Kidney (tissue), 14 donors: Measurements from ENCODE around the gene DGAT2L6. TPM values are rescaled to one million over a fixed set of nuclear protein-coding genes. Genes with fewer than 3 reads are reported as not detected.

Source experiments
- DNase-seq, 5 donors: peaks; one replicate each; pipeline ENCODE4 v3.0.0-alpha.2; 2013 to 2020
- FAIRE-seq: peaks from 2 replicates; lab custom pipeline; 2012; peaks lifted over from hg19 to GRCh38; lab: Jason Lieb, UNC
- H3K27ac ChIP-seq, 2 donors: one replicate each; pipeline ENCODE4 v1.7.0; 2013; ENCODE audit warnings: low read depth in 2 of 2, low read length in 2 of 2, inconsistent platforms in 1 of 2
- H3K27me3 ChIP-seq: one replicate; pipeline ENCODE4 v1.7.1; 2013; ENCODE audit warnings: low read length, inconsistent platforms; ENCODE audit not compliant: control insufficient read depth, insufficient read depth
- H3K36me3 ChIP-seq, 3 donors: one replicate each; pipeline versions ENCODE4 v1.7.0 to v1.7.1; 2013; ENCODE audit warnings: low read length in 3 of 3, control low read depth in 1 of 3, inconsistent platforms in 1 of 3; ENCODE audit not compliant: insufficient read depth in 3 of 3, control insufficient read depth in 2 of 3
- H3K4me1 ChIP-seq, 3 donors: one replicate each; pipeline versions ENCODE4 v1.7.0 to v1.7.1; 2013; ENCODE audit warnings: low read length in 3 of 3, inconsistent platforms in 1 of 3, low read depth in 1 of 3; ENCODE audit not compliant: control insufficient read depth in 2 of 3, insufficient read depth in 2 of 3
- H3K4me3 ChIP-seq, 3 donors: one replicate each; pipeline versions ENCODE4 v1.7.0 to v1.8.1; 2013; ENCODE audit warnings: low read length in 3 of 3, control low read depth in 1 of 3, inconsistent platforms in 1 of 3
- H3K9ac ChIP-seq, 3 donors: one replicate each; pipeline versions ENCODE4 v1.7.0 to v1.7.1; 2013; ENCODE audit warnings: low read length in 3 of 3, control low read depth in 1 of 3, inconsistent platforms in 1 of 3
- H3K9me3 ChIP-seq, 3 donors: one replicate each; pipeline versions ENCODE4 v1.7.0 to v1.7.1; 2013; ENCODE audit warnings: low read length in 3 of 3, control low read depth in 1 of 3, inconsistent platforms in 1 of 3; ENCODE audit not compliant: control insufficient read depth in 2 of 3, insufficient read depth in 1 of 3
- CTCF ChIP-seq: IDR thresholded peaks from 3 replicates; pipeline ENCODE4 v1.5.1; 2012; ENCODE audit warnings: mild to moderate bottlenecking, moderate library complexity, borderline replicate concordance; ENCODE audit not compliant: insufficient read depth; ENCODE audit errors: extremely low read depth
- intact Hi-C: fragments of 100-400 bp; cut with DNase I; formaldehyde crosslinking; loops from one replicate; pipeline ENCODE4 v1.11.1; 2022
- polyA plus RNA-seq: library from polyadenylated mRNA; stranded (reverse); fragments of 350-450 nt; fragmentation: Illumina TruSeq; extraction: RNeasy Lipid Tissue Mini Kit (QIAGEN cat#74804); gene quantifications from one replicate; pipeline ENCODE4 v1.2.3, GENCODE V29; 2014; ENCODE audit warnings: low read depth, low replicate concordance; ENCODE audit not compliant: insufficient read depth
- total RNA-seq: library from RNA; stranded (reverse); fragmentation: NEBNext Ultra II Directional; extraction: Animal tissue kit (Norgen Biotek cat#: 25700); gene quantifications from one replicate; pipeline ENCODE4 v1.2.1, GENCODE V29; 2021
- donor health status: control.
- donor health status: control.
- donor health status: control.
- donor health status: control.
- donor health status: control.
- donor health status: DM: yes; HTN: yes; CAD: no.
- donor health status: Normal renal cell carcinoma (clear cell type).

The DGAT2L6 gene
- total and polyA plus RNA-seq, 2 donors from 2014 or later, result not detected

- DNase-seq, result no peak
- Histone ChIP-seq H3K9ac (no peak overlapping the region), H3K27ac (no peak overlapping the region), H3K4me3 (no peak overlapping the region), H3K4me1 (no peaks in the 10 kb centered on the region), H3K9me3 (no peaks in the 10 kb centered on the region), H3K27me3 (no peaks in the 10 kb centered on the region), H3K36me3 (no peaks in the 10 kb centered on the region)
- no peak for TF ChIP-seq CTCF
- intact Hi-C loops, result no loop called here
- no peak for FAIRE-seq
Measured at GRCh38 chrX:70166601-70167590, 10.4 kb upstream of the DGAT2L6 start.

- Histone ChIP-seq H3K9ac (no peak overlapping the region), H3K27ac (no peak overlapping the region), H3K9me3 (no peaks in the 10 kb centered on the region), H3K4me3 (peak overlapping the region in 1 of 3 donors; percentile 7), H3K36me3 (no peaks in the 10 kb centered on the region), H3K4me1 (no peaks in the 10 kb centered on the region), H3K27me3 (no peaks in the 10 kb centered on the region)
- TF ChIP-seq CTCF, result no peak
- no peak for FAIRE-seq
- DNase-seq, result peak in 4 of 5 donors; percentile 30 to 61 (median 40)
- intact Hi-C loops, result no loop called here
Measured at GRCh38 chrX:70168238-70169188, 8.8 kb upstream of the DGAT2L6 start.

GRCh38 chrX:70169281-70169680 is 8.0 kb upstream of the DGAT2L6 start:
- DNase-seq (no peak), FAIRE-seq (no peak)
- Histone ChIP-seq H3K4me3 (no peak overlapping the region), H3K36me3 (no peaks in the 10 kb centered on the region), H3K9ac (no peak overlapping the region), H3K4me1 (no peaks in the 10 kb centered on the region), H3K27ac (no peak overlapping the region), H3K27me3 (no peaks in the 10 kb centered on the region), H3K9me3 (no peaks in the 10 kb centered on the region)
- intact Hi-C loops, result no loop called here
- TF ChIP-seq CTCF, result no peak
